ENCODE data around the gene MON2.
"Not testable (repeated sequence)": the region's sequence is repeated elsewhere in the genome, so short reads cannot be mapped to it uniquely, and the experiment has no call there.

The MON2 gene

GRCh38 chr12:62466594-62467491 lies at the start of gene MON2:
Gene MON2 (plus strand): TSS chr12:62466826. CDS start chr12:62467208, 382 bp downstream.
- FAIRE-seq: no peak

- FAIRE-seq: no peak
Measured at GRCh38 chr12:62426089-62426488, 40.5 kb upstream of the MON2 start.

GRCh38 chr12:62429457-62429856 lies 37.2 kb upstream of the MON2 start:
- FAIRE-seq: no peak

- FAIRE-seq: no peak
Measured at GRCh38 chr12:62434494-62435302, 31.9 kb upstream of the MON2 start.

- FAIRE-seq: no peak
Measured at GRCh38 chr12:62435303-62436163, 31.1 kb upstream of the MON2 start.

- no peak for FAIRE-seq
Measured at GRCh38 chr12:62436164-62436503, 30.5 kb upstream of the MON2 start.

GRCh38 chr12:62438098-62438692 lies 28.4 kb upstream of the MON2 start:
- FAIRE-seq: peak; percentile 94

- no peak for FAIRE-seq
Measured at GRCh38 chr12:62446754-62447452, 19.7 kb upstream of the MON2 start.

GRCh38 chr12:62448436-62448835 lies 18.2 kb upstream of the MON2 start:
- peak; percentile 41 for FAIRE-seq

- not testable (repeated sequence) for FAIRE-seq
Measured at GRCh38 chr12:62455429-62455828, 11.2 kb upstream of the MON2 start.

GRCh38 chr12:62458626-62459025 lies 8.0 kb upstream of the MON2 start:
- no peak for FAIRE-seq

GRCh38 chr12:62459976-62460375 lies 6.7 kb upstream of the MON2 start:
- no peak for FAIRE-seq

GRCh38 chr12:62461171-62461837 lies 5.3 kb upstream of the MON2 start:
- not testable (repeated sequence) for FAIRE-seq

GRCh38 chr12:62463252-62463651 lies 3.4 kb upstream of the MON2 start:
- not testable (repeated sequence) for FAIRE-seq

- no peak for FAIRE-seq
Measured at GRCh38 chr12:62466018-62466593, 520 bp upstream of the MON2 start.

GRCh38 chr12:62468397-62468796 lies 1.8 kb downstream of the MON2 start:
- peak; percentile 82 for FAIRE-seq

- no peak for FAIRE-seq
Measured at GRCh38 chr12:62468935-62469334, 2.3 kb downstream of the MON2 start.

GRCh38 chr12:62469704-62470103 lies 3.1 kb downstream of the MON2 start:
- FAIRE-seq: no peak

- FAIRE-seq: no peak
Measured at GRCh38 chr12:62471734-62472133, 5.1 kb downstream of the MON2 start.

GRCh38 chr12:62472472-62472871 lies 5.8 kb downstream of the MON2 start:
- no peak for FAIRE-seq
